HTERT RPE-1 (cell line): ENCODE data around the gene SAP130.

Experiments used
- in situ Hi-C: fragments of 300-500 bp; cut with MboI; formaldehyde crosslinking; loops from 4 replicates; pipeline ENCODE4 v1.14.3; 2020; ENCODE audit warnings: low sequenced_read_pairs

SAP130 gene

DNA sequence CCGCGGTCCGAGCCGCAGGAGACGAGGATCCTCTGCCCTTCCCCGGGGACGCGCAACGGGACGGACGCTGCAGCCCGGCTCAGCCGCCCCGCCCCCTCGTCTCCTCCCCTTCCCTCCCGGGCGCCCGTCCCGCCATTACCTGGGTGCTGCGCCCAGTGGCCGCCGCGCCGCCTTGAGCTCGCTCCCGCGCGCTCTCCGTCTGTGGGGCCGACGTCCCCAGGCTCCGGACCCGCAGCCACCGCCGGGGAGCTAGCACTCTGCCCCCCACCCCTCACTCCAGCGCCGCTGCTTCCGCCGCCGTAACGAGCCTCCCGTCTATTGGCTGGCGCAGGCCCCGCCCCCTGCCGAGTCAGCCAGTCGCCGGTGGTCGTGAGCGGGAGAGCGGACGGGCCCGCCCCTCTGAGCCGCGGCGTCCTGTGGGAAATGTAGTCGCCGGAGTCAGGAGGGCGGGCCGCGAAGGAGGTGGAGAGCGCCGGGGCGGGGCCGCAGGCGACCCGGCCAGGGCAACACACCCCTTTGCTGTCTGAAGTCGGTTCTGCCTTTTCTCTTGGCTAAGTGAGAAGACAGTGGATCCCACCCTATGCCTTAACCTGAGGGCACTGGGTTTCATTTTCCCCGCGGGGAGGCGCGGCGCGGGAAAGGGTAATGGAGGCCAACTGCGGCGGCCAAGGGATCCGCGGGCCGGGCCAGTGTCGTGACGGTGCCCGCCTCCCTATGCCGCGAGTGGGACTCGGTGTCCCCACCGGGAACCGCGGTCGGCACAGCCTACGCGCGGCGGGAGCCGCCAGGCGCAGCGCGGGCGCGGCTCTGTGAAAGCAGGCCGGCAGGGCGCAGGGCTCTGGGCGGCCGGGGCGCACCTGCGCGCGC, at the start of gene SAP130:
SAP130 (minus strand) TSS at position 259 of the 867 bp plus-strand sequence. CDS start 1,767 bp downstream, outside the sequence.
- in situ Hi-C loops, result no loop called here

DNA sequence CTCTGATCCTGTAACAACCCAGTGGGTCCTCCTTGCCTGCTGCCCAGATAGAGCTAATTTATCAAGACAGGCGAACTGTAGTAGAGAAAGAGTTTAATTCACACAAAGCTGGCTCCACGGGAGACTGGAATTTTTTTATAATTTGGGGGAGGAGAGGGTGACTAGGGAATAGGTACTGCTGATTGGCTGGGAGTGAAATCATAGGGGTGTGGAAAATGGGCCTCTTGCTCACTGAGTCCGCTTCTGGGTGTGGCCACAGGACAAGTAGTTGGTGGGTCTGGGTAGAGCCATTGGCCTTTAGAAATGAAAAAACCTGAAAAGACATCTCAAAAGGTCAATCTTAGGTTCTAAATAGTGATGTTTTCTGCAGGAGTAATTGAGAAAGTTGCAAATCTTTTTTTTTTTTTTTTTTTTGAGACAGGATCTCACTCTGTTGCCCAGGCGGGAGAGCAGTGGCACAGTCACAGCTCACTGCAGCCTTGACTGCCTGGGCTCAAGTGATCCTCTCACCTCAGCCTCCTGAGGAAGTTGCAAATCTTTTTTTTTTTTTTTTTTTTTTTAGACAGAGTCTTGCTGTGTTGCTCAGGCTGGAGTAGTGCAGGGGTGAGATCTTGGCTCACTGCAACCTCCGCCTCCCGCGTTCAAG, 48.7 kb upstream of the SAP130 start:
- in situ Hi-C loops, result no loop called here

DNA sequence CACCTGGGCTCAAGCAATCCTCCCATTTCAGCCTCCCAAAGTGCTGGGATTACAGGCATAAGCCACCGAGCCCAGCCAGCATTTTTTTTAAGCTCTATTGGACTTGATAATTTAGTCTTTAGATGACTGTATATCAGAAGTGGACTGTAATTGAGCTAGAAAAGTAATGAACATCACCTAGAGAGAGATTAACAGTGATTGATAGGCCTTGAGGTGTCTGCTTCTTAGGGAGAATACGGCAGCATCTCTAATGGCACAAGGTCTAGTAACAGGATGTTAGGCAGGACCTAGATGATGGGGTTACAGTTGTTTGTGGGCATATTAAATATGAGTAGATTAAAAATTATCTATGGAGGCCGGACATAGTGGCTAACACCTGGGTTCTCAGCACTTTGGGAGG, 45.4 kb upstream of the SAP130 start:
- in situ Hi-C loops, result no loop called here

DNA sequence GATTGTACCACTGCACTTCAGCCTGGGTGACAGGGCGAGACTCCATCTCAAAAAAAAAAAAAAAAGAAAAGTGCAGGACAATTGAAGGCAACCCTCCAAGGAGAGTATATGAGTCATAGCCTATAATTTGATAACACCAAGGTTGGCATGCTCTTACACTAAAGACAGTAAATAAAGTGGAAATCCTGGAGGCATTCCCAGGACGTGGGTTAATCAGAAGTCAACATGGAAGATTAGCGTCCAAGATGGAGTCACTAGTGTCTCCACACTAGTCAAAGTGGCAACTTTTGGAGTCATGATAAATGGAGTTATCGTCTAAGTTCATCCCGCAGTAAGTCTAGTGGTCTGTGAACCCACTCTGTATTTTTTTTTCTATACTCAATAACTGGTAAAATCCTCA, 41.9 kb upstream of the SAP130 start:
- in situ Hi-C loops, result no loop called here

DNA sequence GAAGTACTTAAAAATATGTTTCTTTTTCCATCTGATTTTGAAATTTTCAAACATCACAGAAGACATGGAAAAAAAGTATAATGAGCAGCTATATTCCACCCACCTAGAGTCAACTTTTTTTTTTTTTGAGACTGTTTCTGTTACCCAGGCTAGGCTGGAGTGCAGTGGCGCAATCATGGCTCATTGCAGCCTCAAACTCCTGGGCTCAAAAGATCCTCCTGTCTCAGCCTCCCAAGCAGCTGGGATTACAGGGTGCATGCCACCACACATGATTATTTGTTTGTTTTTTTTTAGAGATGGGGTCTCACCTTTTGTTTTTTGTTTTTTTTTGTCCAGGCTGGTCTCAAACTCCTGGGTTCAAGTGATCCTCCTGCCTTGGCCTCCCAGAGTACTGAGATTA, 36.5 kb upstream of the SAP130 start:
- in situ Hi-C loops, result no loop called here

DNA sequence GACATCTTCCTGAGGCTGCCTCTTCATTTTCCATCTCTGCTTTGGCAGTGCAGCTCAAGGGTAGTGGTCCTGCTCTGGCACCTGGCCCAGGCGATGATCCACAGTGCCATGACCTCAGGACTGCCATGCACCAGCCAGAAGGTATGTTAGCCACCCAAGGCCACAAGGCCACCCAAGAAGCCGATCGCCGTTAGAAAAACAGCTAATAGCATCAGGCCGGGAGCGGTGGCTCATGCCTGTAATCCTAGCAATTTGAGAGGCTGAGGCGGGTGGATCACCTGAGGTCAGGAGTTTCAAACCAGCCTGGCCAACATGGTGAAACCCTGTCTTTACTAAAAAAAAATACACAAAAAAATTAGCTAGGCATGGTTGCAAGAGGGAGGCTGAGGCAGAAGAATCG, 34.7 kb upstream of the SAP130 start:
- in situ Hi-C loops, result no loop called here

DNA sequence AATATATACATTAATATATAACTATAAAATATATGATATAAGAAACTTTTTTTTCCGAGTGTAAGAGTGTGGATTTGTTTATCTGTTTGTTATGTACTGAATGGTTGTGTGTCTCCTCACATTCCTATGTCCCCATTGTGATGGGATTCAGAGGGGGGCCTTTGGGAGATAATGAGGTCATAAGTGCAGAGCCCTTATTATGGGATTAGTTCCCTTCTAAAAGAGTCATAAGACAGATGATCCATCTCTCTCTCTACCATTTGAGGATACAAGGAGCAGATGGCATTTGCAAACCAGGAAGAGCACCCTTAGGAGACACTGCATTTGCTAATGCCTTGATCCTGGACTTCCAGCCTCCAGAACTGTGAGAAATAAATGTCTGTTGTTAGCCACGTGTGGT, 30.3 kb upstream of the SAP130 start:
- in situ Hi-C loops, result no loop called here

DNA sequence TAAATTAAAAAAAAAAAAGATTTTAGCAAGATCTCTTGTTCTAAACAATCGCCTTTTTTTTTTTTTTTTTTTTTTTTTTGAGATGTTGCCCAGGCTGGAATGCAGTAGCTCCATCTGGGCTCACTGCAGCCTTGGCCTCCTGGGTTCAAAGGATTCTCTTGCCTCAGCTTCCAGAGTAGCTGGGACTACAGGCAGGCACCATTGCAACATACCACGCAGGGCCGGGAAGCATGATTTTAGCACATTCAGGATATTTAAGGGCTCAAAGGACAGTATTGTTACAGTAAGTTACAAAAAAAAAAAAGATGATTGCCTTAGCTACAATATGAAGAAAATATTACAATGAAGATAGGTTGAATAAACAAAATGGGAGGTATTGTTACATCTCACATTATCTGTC, 29.5 kb upstream of the SAP130 start:
- in situ Hi-C loops, result no loop called here

DNA sequence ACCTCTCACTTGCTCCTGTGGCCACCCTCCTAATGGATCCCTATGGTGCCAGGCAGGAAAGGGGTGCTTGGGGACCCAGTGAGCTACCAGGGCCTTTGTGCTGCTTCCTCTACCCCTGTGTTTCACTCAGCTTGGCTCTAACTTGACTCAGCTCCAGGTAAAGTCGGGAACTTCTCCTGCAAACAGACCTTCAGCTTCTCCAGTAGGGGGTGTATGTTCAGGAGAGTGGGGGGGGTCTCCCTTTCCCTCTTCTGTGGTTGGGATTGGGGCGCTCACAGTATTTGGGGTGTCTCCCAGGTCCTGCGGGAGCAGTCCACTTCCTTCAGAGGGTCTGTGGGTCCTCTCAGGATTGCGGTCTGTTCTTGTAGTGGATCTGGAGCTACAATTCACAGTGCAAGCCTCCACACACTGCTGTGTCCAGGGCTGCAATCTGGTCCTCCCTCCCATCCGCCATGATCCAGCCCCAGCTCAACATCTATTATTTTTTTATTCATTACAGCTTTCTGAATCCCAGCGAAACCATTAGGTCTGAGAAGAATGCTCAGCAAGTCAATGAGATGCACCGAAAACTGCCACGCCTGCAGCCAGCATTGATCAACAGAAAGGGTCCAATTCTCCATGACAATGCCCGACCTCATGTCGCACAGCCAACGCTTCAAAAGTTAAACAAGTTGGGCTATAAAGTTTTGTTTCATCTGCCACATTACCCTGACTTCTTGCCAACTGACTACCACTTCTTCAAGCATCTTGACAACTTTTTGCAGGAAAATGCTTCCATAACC, 26.4 kb upstream of the SAP130 start:
- in situ Hi-C loops, result no loop called here

DNA sequence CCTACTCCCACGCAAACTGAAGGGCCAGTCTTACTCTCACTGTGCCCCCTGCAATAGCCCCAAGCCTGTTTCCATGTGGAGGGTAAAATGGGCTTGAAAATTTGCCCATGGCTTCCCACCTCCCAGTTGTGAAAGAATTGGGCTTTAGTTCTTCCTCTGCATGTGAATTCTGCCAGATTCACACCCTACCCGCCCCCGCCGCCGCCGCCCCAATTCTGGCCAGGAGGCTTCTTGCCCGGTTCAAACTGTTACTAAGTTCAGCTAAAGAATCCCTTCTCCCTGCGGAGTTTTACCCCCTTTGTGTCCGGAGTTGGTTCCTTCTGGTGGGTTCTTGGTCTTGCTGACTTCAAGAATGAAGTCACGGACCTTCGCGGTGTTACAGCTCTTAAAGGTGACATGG, 25.5 kb upstream of the SAP130 start:
- in situ Hi-C loops, result no loop called here

DNA sequence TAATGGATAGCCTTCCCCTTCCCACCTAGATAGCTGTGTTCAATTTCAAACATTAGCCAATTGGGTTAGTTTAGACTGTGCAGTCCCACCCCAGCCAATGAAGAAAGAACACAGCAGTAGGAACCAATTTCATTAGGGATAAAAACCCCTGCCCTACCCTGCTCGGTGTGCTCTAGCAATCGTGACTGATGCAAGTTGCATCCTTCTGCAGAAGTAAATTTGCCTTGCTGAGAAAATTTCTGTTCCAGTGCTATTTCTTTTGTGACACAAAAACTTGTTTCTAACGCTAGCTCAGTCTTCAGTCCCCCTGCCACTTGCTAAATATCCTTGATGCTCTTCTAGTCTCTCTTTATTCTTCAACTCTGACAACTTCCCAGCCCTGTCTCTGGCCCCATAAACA, 15.2 kb upstream of the SAP130 start:
- in situ Hi-C loops, result no loop called here

DNA sequence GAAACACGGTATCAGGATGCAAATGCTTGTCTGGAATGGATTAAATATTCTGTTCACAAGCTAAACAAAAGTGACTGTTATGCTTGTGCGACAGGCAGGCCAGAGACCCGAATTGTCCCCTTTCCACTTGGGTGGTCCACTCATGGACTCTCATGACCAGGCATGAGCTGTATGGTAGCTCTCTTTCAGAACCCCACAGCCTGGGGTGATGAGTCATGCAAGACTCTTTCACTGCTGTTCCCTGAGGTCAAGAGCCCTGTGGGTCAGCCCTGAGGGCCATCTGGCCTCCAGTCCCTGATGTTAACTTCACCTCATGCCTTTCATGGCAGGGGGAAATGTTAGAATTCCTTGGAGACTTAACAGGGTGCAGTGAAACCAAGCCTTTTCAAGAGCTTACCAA, 13.7 kb upstream of the SAP130 start:
- in situ Hi-C loops, result no loop called here

DNA sequence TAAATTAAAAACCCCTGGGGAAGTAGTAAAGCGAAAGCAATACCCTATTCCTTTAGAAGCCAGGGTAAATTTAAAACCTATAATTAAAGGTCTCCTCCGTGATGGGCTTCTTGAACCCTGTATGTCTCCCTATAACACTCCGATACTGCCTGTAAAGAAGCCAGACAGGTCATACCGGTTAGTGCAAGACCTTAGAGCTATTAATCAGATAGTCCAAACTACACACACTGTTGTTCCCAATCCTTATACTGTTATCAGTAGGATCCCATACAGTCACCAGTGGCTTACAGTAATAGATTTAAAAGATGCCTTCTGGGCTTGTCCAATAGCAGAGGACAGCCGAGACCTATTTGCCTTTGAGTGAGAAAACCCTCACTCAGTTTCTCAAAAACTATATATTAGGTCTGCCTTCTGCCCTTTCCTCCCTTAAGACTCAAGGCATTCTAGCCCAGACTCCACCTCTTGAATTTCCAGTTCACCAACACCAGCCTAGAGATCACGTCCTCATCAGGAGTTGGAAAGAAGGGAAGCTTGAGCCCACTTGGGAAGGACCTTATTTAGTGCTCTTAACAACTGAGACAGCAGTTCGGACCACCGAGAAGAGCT, 12.4 kb upstream of the SAP130 start:
- in situ Hi-C loops, result no loop called here

DNA sequence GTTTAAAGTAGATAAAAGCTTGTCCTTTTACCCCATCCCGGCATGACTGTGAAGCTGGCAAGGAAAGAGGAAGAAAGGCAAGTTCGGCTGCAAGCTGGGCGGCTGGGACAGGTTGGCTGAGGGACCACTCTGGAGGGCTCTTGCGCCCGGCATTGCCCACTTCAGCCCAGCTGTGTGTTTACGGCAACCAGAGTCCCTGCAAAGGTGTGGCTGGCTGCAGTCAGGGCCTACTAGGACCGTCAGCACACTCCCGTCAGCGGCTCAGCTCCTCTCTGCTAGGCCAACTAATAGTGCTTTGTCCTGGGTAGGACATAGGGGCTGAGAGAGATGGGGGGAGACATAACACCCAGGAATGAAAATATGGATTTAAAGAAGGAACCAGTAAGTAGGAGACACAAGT, 11.7 kb upstream of the SAP130 start:
- in situ Hi-C loops, result no loop called here

DNA sequence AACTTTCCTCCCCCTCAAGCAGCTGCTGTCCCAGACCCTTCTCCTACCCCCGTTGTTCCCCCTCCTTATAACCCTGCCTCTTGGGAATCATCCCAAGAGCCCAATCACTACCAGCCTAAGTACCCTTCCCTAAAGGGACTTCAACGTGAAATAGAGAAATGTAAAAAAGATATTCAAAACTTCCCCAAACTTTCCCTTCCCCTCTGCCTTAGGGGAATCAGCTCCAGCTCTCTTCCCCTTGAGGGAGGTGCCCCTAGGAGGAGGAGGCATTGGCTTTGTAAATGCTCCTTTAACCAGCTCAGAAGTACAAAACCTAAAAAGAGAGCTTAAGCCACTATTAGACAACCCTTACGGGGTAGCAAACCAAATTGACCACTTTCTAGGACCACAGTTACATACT, 10.6 kb upstream of the SAP130 start:
- in situ Hi-C loops, result no loop called here

DNA sequence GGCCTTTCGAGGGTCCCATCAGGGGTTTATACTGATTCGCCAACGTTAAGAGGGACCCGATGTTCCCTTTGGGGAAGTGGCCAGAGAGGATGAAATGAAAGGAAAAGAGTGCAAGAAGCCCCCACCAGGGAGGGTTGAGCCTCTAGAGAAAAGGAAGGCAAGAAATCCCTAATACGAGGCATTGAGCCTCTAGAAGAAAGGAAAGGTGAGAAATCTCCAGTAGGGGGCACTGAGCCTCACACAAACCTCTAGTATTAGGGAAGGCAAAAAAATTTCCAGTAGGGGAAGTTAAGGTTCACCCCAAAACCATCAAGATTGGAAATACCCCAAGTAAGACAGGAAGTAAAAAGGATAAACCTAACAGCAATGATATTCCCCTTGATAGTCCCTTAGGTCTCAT, 9.8 kb upstream of the SAP130 start:
- in situ Hi-C loops, result no loop called here

DNA sequence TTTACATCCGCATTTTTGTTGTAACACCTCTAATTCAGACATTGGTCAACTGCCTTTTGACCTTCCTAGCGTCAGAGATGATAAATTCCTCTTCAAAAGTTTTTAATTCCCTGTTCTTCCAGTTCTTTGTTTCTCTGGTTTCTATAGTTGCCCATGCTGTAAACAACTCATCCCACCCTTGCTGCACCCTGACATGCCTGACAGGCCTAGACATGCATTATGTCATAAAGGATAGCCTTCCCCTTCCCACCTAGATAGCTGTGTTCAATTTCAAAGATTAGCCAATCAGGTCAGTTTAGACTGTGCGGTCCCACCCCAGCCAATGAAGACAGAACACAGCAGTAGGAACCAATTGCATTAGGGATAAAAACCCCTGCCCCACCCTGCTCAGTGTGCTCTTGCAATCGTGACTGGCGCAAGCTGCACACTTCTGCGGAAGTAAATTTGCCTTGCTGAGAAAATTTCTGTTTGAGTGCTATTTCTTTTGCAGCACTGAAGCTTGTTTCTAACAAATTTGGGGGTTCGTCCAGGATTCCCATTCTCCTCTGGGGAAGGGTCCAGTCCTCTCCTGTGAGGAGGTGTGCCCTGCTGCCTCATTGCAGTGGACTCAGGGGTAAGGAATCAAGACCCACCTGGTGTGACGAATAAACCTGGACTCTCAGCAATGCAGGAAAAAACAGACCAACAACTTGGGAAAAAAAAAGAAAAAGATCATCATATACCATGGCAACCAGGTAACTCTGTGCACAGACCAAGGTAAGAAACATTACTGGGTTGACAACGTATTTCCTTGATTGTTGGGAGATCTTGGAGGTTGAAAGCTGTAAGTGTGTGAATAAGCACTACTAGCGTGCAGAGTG, 9.1 kb upstream of the SAP130 start:
- in situ Hi-C loops, result no loop called here

DNA sequence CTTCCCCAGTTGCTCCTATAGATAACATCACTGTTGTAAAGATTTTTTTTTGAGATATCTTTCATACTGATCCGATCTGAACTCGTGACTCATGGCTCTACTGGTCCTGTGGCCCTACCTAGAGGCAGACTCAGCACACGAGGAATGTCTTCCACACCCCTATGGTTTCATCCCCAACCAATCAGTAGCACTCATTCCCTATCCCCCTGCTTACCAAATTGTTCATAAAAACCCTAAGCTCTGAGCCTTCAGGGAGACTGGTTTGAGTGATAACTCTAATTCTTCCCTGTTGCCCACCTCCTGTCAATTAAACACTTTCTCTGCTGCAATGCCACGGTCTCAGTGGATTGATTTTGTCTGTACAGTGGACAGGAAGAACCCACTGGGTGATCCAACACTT, 4.2 kb upstream of the SAP130 start:
- in situ Hi-C loops, result no loop called here

DNA sequence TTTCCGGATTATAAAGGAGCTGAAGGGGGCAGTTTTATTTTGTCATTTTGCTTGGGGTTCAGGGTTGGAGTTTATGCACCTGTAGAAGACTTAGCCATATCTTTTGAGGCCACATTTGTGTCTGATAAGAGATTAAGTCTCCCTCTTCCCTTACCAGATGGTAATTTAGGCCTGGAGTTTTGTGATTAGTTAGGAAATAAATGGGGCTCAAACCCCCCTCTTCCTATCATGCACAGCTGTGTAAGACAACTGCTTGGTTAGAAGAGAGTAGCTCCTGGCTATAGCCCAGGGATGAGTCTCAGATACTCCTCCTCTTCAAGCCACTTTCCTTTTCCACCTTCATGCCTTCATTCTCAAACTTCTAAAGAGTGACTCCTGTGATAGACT, 802 bp upstream of the SAP130 start:
- in situ Hi-C loops, result no loop called here

DNA sequence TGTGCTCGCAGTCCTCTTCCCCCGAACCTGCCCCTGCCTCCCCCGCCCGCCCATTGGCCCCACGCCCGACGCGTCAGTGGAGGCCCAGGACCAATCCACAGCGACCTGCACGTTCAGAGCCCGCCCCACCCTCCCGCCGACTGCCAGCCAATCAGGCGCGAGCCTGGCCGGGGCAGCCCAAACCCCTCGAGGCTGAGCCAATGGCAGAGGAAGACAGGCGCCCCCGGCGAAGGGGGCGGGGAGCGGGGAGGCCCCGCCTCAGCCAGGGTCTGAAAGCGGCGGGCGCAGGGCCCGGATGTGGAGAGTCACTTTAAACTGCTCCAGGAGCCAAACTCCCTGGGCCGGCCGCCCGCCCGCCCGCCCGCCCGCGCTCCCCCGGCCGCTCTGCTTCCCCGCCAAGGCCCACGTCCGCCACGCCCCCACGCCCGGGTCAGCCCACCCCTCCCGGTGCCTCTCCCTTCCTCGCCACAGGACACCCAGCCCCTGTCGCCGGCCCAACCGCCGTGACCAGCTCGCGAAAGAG, 520 bp downstream of the SAP130 start:
- in situ Hi-C loops, result no loop called here
